Measurements from ENCODE around the gene MPPED2.
A peak's percentile ranks its signal among the peaks of the same experiment; 100 is the strongest.

Gene MPPED2

GRCh38 chr11:30533445-30533947, 52.7 kb downstream of the MPPED2 start:
- DNase-seq (ENCODE audit: low read depth), result no peak

DNA sequence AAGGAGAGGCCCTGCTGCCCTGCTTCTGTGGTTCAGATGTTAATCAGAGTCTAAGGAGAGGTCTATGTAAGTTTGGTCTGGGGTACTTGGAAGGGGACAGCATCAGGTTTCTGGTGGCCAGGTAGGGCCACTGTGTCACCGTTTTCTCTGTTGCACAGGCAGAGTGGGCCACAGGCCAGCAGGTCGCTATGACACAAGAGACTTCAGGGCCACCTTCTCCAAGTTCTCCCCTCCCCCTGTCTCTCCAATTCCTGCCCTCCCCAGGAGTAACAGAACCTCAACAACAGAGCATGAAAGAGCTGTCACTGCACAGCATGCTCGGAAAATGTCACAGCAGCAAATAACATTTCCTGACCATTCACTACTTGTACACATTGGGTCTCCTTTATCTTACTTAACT, 58.6 kb downstream of the MPPED2 start:
- DNase-seq (ENCODE audit: low read depth), result no peak

DNA sequence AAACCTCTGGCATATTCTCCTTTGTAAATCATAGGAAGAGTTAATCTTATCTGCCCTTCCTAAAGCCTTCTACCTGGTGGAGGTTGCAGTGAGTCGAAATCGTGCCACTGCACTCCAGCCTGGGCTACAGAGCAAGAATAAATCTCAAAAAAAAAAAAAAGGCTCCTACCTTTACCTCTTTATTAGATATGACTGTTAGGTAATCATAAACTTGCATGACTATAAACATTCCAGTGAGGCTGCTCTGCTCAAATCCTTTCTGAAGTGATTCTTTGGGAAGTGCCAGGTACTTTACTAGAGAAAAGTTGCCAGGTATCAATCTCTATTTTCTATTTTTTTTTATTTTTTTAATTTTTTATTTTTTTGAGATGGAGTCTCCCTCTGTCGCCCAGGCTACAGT, 59.6 kb downstream of the MPPED2 start:
- no peak for DNase-seq (ENCODE audit: low read depth)

GRCh38 chr11:30522536-30523243, 63.5 kb downstream of the MPPED2 start:
- DNase-seq (ENCODE audit: low read depth), result no peak

- no peak for DNase-seq (ENCODE audit: low read depth)
These were observed 64.7 kb downstream of the MPPED2 start for GRCh38 chr11:30521297-30522071.

GRCh38 chr11:30513087-30513486, 73.1 kb downstream of the MPPED2 start:
- DNase-seq (ENCODE audit: low read depth), result no peak

- DNase-seq (ENCODE audit: low read depth), result no peak
These were observed 74.7 kb downstream of the MPPED2 start for GRCh38 chr11:30511408-30511807.

GRCh38 chr11:30510750-30511149, 75.4 kb downstream of the MPPED2 start:
- DNase-seq (ENCODE audit: low read depth), result no peak

DNA sequence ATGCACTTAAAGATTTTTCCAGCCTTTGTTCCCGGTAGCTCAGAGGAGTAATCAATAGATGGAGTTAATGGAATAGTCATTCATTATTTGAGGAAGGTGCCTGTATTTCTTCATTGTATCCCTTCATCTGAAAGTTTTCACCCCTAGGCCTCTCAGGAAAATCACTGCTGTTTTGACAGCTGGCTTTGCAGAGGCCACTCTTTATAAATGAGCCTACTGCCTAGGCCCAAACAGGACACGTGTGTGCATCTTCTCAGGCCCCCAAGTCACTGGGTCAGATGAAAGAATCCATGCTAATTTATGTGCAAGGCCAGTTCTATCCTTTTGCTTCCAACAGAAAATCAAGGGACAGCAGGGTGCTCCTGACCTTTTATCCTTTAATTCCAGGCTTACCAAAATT, 76.8 kb downstream of the MPPED2 start:
- DNase-seq (ENCODE audit: low read depth), result no peak

- DNase-seq (ENCODE audit: low read depth), result no peak
These were observed 77.6 kb downstream of the MPPED2 start for GRCh38 chr11:30508594-30508993.

DNA sequence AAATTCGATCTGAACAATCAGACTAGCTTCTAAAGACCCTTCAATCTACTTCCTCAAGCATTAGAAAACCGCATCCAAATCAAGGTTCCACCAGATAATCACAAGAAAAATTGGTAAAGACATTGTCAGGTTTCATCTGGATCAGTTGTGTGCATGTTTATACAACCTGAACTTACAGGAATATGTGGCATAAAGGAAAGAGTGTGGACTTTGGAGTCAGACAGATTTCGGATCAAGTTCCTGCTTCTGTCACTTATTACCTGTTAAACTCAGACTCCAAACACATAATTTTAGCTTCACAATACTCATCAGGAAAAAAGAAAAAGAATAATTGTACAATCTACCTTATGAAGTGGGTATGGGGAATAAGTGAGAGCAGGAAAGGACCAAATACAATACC, 80.5 kb downstream of the MPPED2 start:
- DNase-seq (ENCODE audit: low read depth), result no peak

- DNase-seq (ENCODE audit: low read depth), result no peak
These were observed 81.7 kb downstream of the MPPED2 start for GRCh38 chr11:30504468-30504867.

- no peak for DNase-seq (ENCODE audit: low read depth)
These were observed 83.0 kb downstream of the MPPED2 start for GRCh38 chr11:30503156-30503555.

GRCh38 chr11:30502305-30502704, 83.8 kb downstream of the MPPED2 start:
- no peak for DNase-seq (ENCODE audit: low read depth)

- no peak for DNase-seq (ENCODE audit: low read depth)
These were observed 84.4 kb downstream of the MPPED2 start for GRCh38 chr11:30501744-30502143.

DNA sequence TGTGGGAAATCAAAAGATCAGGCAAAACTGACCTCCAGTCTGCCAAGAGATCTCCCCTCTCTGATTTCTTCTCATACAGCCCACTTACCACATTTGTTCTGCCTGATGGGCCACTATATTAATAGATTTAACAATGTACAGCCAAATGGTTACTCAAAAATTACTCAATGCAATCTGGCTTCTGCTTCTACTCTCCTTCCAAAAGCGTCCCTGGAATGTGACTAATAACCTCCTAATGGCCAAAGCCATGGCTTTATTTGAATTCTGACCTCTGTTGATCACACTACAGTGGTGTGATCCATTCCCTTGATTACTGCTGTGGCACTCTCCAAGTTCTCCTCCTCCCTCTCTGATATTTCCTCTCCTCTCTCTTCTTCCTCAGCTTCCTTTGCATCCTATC, 86.2 kb downstream of the MPPED2 start:
- no peak for DNase-seq (ENCODE audit: low read depth)

GRCh38 chr11:30497600-30497999, 88.6 kb downstream of the MPPED2 start:
- no peak for DNase-seq (ENCODE audit: low read depth)

DNA sequence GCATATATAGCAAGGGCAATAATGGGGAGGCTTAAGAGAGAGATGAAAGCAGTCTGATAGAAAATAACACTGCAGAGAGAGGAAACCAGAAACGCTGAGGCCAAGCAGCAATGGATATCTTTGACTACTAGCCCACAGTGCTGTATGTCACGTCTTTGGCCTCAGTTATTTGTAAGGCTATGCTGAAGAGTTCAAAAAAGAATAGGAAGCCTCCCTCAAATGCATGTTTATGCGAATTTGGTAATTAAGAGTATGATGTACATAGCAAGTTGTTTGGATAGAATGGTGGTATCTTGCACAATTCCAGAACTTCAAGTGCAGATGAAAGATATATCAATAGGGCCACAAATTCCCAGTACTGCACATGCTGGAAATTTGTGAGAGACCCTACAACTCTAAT, 89.2 kb downstream of the MPPED2 start:
- DNase-seq (ENCODE audit: low read depth), result no peak

DNA sequence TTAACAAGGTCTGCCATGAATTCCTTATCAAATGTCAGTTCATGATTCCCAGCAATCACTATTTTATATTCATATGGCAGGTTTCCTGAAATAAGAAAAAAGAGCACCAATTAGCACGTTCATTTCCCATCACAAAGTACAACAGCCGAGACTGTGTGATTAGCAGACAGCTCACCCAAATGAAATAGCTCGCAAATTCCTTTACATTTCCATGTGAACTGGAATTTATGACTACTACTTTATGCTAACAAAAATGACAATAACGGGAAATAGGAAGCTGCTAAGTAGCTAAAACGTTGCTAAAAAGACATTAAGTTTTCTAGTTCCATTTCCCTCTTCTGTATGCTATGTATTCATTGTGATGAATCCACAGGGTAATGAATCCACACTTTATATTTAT, 90.7 kb downstream of the MPPED2 start:
- no peak for DNase-seq (ENCODE audit: low read depth)

- no peak for DNase-seq (ENCODE audit: low read depth)
These were observed 96.6 kb downstream of the MPPED2 start for GRCh38 chr11:30489511-30489910.

DNA sequence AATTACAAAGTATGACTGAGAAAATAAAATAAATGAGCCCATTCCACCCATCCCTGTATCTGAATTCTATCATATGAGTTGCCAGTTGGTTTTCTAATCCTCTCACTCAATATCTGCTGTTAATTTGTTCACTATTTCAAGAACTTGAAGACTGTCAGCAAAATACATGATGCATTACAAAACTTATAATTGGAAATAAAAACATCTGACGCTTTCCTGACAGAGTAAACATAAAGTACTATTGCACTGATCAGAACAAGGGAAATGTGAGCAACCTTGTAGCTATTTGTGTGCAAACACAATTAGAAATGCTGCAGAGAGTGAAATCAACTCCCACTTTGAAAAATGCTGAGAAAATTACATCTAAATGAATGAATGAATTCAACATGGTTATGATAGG, 97.1 kb downstream of the MPPED2 start:
- no peak for DNase-seq (ENCODE audit: low read depth)

GRCh38 chr11:30488304-30488998, 97.7 kb downstream of the MPPED2 start:
- DNase-seq (ENCODE audit: low read depth), result peak; percentile 87
